Measurements from ENCODE around the gene EFL1.

EFL1 gene

GRCh38 chr15:82221535-82221934 lies 41.0 kb downstream of the EFL1 start:
- TF ChIP-seq, protein P1, sequence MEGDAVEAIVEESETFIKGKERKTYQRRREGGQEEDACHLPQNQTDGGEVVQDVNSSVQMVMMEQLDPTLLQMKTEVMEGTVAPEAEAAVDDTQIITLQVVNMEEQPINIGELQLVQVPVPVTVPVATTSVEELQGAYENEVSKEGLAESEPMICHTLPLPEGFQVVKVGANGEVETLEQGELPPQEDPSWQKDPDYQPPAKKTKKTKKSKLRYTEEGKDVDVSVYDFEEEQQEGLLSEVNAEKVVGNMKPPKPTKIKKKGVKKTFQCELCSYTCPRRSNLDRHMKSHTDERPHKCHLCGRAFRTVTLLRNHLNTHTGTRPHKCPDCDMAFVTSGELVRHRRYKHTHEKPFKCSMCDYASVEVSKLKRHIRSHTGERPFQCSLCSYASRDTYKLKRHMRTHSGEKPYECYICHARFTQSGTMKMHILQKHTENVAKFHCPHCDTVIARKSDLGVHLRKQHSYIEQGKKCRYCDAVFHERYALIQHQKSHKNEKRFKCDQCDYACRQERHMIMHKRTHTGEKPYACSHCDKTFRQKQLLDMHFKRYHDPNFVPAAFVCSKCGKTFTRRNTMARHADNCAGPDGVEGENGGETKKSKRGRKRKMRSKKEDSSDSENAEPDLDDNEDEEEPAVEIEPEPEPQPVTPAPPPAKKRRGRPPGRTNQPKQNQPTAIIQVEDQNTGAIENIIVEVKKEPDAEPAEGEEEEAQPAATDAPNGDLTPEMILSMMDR (IDR thresholded peaks at IDR 0.05), result peak; percentile 32; the same call in 1 of the 2 replicates

DNA sequence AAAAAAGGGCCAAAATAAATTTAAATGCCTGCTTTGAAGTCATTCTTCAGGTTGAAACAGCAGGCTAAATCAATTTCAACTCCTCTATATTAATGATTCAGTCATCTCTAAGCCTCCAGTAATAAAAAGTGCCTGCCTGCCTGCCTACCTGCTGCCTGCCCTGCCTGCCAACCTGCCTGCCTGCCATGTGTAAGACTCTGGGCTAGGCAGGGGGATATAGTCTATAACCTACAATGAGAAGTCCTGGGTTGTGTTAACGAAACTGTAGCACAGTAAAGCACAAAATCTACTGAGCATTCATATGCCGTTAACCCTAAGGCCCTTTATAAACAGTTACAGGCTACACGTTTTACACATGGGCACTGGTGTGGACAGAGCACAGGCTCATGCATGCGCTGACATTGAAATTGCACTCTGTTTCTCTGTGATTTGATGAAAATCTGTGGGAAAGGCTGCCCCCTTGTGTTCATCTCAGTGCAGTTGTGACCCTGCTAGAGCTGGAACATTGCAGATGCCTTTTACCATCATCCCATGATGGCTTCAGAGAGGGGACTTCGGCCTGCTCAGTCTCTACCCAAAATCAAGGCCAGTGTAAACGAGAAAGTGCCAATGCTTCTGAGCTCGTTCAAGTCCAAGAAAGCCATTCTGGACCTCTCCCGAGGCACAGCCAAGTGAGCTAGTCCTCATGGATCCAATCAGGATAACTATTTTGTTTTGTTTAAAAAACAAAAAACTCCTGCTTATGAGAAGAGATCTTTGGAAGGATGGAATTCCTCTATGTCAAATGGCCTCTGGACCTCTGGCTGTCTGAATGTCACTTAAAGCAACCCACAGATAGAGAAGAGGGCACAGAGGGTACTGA lies 64.6 kb downstream of the EFL1 start:
- TF ChIP-seq, protein P1 (IDR thresholded peaks at IDR 0.05), result peak; percentile 85

DNA sequence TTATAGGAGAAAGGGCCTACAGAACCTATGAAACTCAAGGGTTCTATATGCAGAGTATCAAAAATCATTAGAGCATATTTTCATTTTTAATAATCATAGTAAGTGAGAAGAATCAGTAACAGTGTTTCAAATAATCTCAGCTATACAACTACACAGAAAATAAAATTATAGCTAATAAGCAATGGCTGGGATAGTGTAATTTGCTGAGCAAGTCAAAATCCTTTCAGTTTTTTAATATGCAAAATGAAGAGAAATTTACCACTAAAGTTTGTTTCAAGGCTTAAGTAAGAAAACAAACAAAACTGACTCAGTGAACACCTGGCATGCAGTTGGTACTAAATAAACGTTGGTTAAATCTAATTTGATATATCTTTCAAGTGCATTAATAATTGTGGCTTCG lies 66.2 kb downstream of the EFL1 start:
- TF ChIP-seq, protein P1 (IDR thresholded peaks at IDR 0.05), result no peak

GRCh38 chr15:82186719-82187406 lies 75.7 kb downstream of the EFL1 start:
- TF ChIP-seq, protein P1 (IDR thresholded peaks at IDR 0.05), result no peak

DNA sequence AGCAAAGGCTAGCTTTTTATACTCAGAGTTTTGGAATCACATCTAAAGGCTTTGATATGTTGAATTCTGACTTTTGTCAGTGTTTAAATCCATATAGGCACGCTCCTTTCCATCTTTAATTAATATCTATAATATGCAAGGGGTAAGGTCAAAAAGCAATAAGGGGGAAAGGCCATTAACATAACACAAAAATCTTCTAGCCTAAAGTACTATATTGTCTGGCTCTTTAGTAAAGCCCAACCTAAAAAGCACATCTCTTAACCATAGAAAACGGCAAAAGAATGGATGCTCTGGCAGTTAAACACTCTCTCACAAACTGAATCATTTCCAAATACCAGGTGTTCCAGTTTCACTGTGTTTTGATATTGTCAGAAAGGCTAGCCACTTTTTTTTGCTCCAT lies 76.4 kb downstream of the EFL1 start:
- TF ChIP-seq, protein P1 (IDR thresholded peaks at IDR 0.05), result no peak

- TF ChIP-seq, protein P1 (IDR thresholded peaks at IDR 0.05), result no peak
Observed at GRCh38 chr15:82184776-82185175, 77.8 kb downstream of the EFL1 start.

DNA sequence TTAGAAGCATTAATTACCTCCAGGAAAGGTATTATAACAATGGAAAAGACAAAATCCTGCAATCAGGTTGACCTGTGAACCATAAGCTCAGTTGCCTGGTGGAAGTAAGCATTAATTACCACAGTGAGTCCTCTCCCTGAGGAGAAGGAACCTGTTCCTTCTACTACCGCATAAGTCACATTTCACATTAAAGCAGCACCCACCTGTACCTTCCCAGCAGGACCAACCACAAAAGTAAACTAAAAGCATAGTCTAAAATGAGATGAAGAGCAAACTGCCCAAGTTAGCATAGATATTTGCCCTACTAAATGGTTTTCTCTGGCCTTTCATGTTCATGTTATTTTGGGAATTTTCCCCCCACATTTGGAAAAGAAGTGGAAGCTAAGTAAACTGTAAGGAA lies 78.2 kb downstream of the EFL1 start:
- TF ChIP-seq, protein P1 (IDR thresholded peaks at IDR 0.05), result no peak

Measured in LNCAP (cell line).